Ishikawa (cell line): ENCODE data around the gene TFAP2D.

ENCODE experiments used
- CEBPB ChIP-seq: IDR thresholded peaks from 2 replicates; pipeline ENCODE4 v1.6.1; 2012
- CREB1 ChIP-seq: IDR thresholded peaks from 2 replicates; pipeline ENCODE4 v1.6.1; 2012; ENCODE audit warnings: low read depth
- EGR1 ChIP-seq: IDR thresholded peaks from 2 replicates; pipeline ENCODE4 v1.6.1; 2012
- EP300 ChIP-seq: IDR thresholded peaks from 2 replicates; pipeline ENCODE4 v1.6.1; 2012; ENCODE audit warnings: borderline replicate concordance
- FOXM1 ChIP-seq: IDR thresholded peaks from 2 replicates; pipeline ENCODE4 v1.6.1; 2012; ENCODE audit warnings: low read depth, borderline replicate concordance
- MAX ChIP-seq: IDR thresholded peaks from 2 replicates; pipeline ENCODE4 v1.6.1; 2012
- NFIC ChIP-seq: IDR thresholded peaks from 2 replicates; pipeline ENCODE4 v1.6.1; 2012
- RAD21 ChIP-seq: IDR thresholded peaks from 2 replicates; pipeline ENCODE4 v1.6.1; 2012; ENCODE audit warnings: low read depth
- TAF1 ChIP-seq: IDR thresholded peaks from 2 replicates; pipeline ENCODE4 v1.6.1; 2012; ENCODE audit warnings: low read depth, mild to moderate bottlenecking
- TCF12 ChIP-seq: IDR thresholded peaks from 2 replicates; pipeline ENCODE4 v1.6.1; 2012; ENCODE audit warnings: low read depth
- TEAD4 ChIP-seq: IDR thresholded peaks from 2 replicates; pipeline ENCODE4 v1.6.1; 2012
- YY1 ChIP-seq: IDR thresholded peaks from 2 replicates; pipeline ENCODE4 v1.6.1; 2012; ENCODE audit warnings: low read depth
- ZBTB7A ChIP-seq: IDR thresholded peaks from 2 replicates; pipeline ENCODE4 v1.6.1; 2012; ENCODE audit warnings: low read depth
- TF ChIP-seq, protein P1 (sequence below): IDR thresholded peaks from 2 replicates; pipeline ENCODE4 v1.6.1; 2012; ENCODE audit warnings: low read depth, mild to moderate bottlenecking
- TF ChIP-seq, protein P2 (sequence below): IDR thresholded peaks from 2 replicates; pipeline ENCODE4 v1.6.1; 2012

Gene TFAP2D

DNA sequence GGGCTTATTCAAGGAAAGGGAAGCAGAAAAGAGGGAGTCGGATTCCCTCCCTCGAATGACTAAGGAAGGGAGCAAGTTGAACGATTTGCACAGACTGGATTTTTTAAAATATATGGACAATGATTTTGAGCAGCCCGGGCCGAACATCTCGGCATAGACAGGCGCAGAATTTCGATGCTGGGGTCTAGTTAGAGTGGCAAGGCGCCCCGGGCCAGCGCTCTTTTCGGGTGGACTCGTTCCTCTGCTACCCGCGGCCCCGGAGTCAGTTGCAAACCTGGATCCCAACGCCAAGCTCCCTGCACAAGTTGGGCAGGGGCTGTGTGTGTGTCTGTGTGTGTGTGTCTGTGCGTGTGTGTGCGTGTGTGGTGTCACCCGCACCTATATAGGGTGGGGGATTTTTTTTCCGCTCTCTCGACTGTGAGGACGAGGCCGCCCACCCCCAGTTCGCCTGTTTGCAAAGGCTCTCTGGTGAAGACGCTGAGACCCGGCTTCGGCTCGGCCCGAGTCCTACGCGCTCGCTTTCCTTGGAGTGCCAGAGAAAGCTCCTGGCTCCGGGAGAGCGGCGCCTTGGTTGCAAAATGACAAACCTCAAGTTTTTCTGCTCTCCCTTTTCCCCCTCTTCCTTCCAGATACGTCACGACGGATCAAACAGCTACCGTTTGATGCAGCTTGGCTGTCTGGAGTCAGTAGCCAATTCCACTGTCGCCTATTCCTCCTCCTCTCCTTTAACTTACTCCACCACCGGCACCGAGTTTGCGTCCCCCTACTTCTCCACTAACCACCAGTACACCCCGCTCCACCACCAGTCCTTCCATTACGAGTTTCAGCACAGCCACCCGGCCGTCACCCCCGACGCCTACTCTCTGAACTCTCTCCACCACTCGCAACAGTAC, 1.4 kb downstream of the TFAP2D start:
- no peak for TF ChIP-seq TCF12
- no peak for TF ChIP-seq EP300
- no peak for TF ChIP-seq EGR1
- TF ChIP-seq, protein P1, sequence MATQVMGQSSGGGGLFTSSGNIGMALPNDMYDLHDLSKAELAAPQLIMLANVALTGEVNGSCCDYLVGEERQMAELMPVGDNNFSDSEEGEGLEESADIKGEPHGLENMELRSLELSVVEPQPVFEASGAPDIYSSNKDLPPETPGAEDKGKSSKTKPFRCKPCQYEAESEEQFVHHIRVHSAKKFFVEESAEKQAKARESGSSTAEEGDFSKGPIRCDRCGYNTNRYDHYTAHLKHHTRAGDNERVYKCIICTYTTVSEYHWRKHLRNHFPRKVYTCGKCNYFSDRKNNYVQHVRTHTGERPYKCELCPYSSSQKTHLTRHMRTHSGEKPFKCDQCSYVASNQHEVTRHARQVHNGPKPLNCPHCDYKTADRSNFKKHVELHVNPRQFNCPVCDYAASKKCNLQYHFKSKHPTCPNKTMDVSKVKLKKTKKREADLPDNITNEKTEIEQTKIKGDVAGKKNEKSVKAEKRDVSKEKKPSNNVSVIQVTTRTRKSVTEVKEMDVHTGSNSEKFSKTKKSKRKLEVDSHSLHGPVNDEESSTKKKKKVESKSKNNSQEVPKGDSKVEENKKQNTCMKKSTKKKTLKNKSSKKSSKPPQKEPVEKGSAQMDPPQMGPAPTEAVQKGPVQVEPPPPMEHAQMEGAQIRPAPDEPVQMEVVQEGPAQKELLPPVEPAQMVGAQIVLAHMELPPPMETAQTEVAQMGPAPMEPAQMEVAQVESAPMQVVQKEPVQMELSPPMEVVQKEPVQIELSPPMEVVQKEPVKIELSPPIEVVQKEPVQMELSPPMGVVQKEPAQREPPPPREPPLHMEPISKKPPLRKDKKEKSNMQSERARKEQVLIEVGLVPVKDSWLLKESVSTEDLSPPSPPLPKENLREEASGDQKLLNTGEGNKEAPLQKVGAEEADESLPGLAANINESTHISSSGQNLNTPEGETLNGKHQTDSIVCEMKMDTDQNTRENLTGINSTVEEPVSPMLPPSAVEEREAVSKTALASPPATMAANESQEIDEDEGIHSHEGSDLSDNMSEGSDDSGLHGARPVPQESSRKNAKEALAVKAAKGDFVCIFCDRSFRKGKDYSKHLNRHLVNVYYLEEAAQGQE, result no peak
- TF ChIP-seq NFIC, result no peak
- TF ChIP-seq YY1, result no peak
- no peak for TF ChIP-seq CREB1
- TF ChIP-seq MAX, result no peak

DNA sequence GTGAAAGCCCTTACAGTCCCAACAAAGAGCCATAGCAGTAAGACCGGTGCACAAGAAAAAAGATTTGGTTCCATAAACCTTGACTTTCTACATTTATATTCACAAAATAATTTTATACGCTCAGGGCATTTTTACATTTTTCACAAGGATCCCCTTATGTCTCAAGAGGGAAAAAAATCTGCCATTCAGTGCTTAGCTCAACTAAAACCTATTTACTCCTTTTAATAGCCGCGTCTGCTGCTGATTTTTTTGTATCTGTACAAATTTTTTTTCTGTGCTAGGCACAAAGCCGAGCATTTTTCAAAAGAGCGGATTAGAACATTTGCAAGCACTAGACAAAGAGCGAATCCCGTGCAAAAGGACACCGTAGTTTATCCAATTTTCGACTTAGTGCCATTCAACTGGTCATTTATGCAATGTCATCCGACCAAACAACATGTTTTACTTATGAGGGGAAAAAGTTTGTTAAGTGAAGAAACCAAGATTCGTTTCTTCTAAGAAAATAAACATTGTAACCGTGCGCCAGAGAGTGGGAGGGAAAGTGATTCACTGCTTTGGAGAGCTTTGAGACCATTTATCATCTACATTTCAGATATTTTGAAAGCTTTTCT, 3.7 kb downstream of the TFAP2D start:
- TF ChIP-seq CEBPB (no peak), RAD21 (no peak), ZBTB7A (no peak), MAX (no peak), CREB1 (no peak), NFIC (no peak), TEAD4 (no peak), TAF1 (no peak), EP300 (no peak), FOXM1 (no peak), YY1 (no peak)
- TF ChIP-seq, protein P2, sequence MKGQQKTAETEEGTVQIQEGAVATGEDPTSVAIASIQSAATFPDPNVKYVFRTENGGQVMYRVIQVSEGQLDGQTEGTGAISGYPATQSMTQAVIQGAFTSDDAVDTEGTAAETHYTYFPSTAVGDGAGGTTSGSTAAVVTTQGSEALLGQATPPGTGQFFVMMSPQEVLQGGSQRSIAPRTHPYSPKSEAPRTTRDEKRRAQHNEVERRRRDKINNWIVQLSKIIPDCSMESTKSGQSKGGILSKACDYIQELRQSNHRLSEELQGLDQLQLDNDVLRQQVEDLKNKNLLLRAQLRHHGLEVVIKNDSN, result no peak

GRCh38 chr6:50717734-50718457, 4.6 kb downstream of the TFAP2D start:
- TF ChIP-seq FOXM1 (no peak), CREB1 (no peak), TCF12 (no peak), CEBPB (no peak), EP300 (no peak), EGR1 (no peak), MAX (no peak), TEAD4 (no peak), TAF1 (no peak), NFIC (no peak), YY1 (no peak), RAD21 (no peak), ZBTB7A (no peak)
- TF ChIP-seq, protein P1, result no peak
- TF ChIP-seq, protein P2, result no peak

DNA sequence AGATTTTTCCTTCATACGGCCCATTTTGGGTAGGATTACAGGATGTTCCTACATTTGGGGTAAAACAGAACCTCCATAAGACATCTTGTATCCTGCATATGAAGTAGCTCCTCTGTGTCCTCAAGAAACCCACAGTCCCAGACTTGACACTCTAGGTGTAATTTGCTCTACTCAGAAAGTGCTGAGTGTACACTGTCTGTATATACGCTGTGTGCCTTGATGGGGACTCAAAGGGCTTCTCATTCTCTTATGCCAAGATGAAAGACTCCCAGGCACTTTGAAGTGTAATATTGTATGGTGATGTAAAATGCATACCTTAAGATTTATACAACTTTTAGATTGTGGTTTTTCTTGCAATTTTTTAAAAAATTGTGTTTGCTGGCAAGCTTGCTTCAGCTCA, 5.2 kb downstream of the TFAP2D start:
- TF ChIP-seq, protein P2, result no peak
- TF ChIP-seq CREB1 (no peak), ZBTB7A (no peak), EGR1 (no peak), MAX (no peak), NFIC (no peak), TAF1 (no peak), TCF12 (no peak), RAD21 (no peak), CEBPB (no peak), FOXM1 (no peak), EP300 (no peak), TEAD4 (no peak), YY1 (no peak)
- TF ChIP-seq, protein P1, result no peak
